Breast epithelium (tissue), 4 donors: ENCODE data around the gene DUSP9. TPM values are rescaled to one million over a fixed set of nuclear protein-coding genes. Genes with fewer than 3 reads are reported as not detected.
A peak's percentile ranks its signal among the peaks of the same experiment; 100 is the strongest.

ENCODE experiments used
- DNase-seq, 2 donors: peaks; one replicate each; pipeline ENCODE4 v3.0.0-alpha.2; 2019; ENCODE audit warnings: low spot score in 2 of 2
- H3K27ac ChIP-seq, 2 donors: fragments of 200-600 bp; sonication (generic) in 1 of 2; one replicate each; pipeline ENCODE4 v1.5.1; 2016 to 2019; ENCODE audit warnings: mild to moderate bottlenecking in 1 of 2
- H3K27me3 ChIP-seq, 2 donors: fragments of 200-600 bp; sonication (generic) in 1 of 2; one replicate each; pipeline versions ENCODE4 v1.5.1 to v1.6.0; 2017 to 2019; ENCODE audit warnings: control low read depth in 1 of 2, mild to moderate bottlenecking in 1 of 2
- H3K36me3 ChIP-seq: fragments of 200-600 bp; one replicate; pipeline ENCODE4 v1.5.1; 2019
- H3K4me1 ChIP-seq, 2 donors: fragments of 200-600 bp; sonication (generic); one replicate each; pipeline ENCODE4 v1.5.1; 2016 to 2019; ENCODE audit warnings: control low read depth in 1 of 2
- H3K4me3 ChIP-seq, 3 donors: fragments of 200-600 bp; sonication (generic); 1 replicate in 2 of 3; 2 replicates in 1 of 3; pipeline ENCODE4 v1.5.1; 2016 to 2019; ENCODE audit warnings: mild to moderate bottlenecking in 3 of 3, moderate library complexity in 2 of 3
- H3K9me3 ChIP-seq, 2 donors: fragments of 200-600 bp; sonication (generic) in 1 of 2; one replicate each; pipeline ENCODE4 v1.5.1; 2016 to 2019; ENCODE audit warnings: control low read depth in 1 of 2
- POLR2A ChIP-seq: fragments of 450-650 bp; IDR thresholded peaks from one replicate; pipeline ENCODE4 v1.6.1; 2016; ENCODE audit warnings: antibody characterized with exemption, mild to moderate bottlenecking, moderate library complexity
- POLR2AphosphoS5 ChIP-seq, 3 donors: sonication (generic); formaldehyde crosslinking; IDR thresholded peaks; one replicate each; pipeline ENCODE4 v1.6.1; 2017; ENCODE audit warnings: antibody characterized with exemption in 3 of 3
- intact Hi-C: fragments of 100-400 bp; cut with DNase I; formaldehyde crosslinking; loops from one replicate; pipeline ENCODE4 v1.15.1; 2023; ENCODE audit warnings: low total_unique reads
- total RNA-seq, 3 donors: library from RNA; depleted of rRNA; stranded (reverse); fragments of >200 nt; gene quantifications; one replicate each; pipeline ENCODE4 v1.1.0, GENCODE V29; 2016
- TF ChIP-seq, protein P1 (sequence below), 3 donors: fragments of 450-650 bp; IDR thresholded peaks; one replicate each; pipeline ENCODE4 v1.5.1; 2016 to 2017; ENCODE audit warnings: antibody characterized with exemption in 3 of 3, mild to moderate bottlenecking in 3 of 3, moderate library complexity in 3 of 3

DUSP9 gene
- total RNA-seq, 3 donors from 2014 or later, result 0.33 to 0.73 TPM; not detected in 1

DNA sequence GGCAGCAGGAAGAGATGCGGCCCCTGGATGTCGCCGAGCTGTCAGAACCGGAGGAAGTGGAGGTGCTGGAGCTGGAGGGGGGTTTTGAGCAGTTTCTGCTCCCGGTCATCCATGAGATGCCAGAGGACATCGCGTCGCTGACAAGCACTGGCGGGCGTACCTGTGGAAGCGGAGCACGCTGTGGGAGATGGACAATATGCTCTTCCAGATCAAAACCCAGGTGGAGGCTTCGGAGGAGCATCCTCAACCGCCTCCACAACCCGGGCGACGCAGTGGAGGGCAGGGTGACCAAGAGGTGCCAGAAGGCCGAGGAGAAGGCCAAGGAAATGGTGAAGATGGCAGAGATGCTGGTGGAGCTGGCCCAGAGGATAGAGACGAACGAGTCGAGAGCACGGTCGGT, 40.5 kb upstream of the DUSP9 start:
- no peak overlapping the region for H3K4me3 ChIP-seq
- no peaks in the 10 kb centered on the region for H3K9me3 ChIP-seq
- TF ChIP-seq, protein P1, sequence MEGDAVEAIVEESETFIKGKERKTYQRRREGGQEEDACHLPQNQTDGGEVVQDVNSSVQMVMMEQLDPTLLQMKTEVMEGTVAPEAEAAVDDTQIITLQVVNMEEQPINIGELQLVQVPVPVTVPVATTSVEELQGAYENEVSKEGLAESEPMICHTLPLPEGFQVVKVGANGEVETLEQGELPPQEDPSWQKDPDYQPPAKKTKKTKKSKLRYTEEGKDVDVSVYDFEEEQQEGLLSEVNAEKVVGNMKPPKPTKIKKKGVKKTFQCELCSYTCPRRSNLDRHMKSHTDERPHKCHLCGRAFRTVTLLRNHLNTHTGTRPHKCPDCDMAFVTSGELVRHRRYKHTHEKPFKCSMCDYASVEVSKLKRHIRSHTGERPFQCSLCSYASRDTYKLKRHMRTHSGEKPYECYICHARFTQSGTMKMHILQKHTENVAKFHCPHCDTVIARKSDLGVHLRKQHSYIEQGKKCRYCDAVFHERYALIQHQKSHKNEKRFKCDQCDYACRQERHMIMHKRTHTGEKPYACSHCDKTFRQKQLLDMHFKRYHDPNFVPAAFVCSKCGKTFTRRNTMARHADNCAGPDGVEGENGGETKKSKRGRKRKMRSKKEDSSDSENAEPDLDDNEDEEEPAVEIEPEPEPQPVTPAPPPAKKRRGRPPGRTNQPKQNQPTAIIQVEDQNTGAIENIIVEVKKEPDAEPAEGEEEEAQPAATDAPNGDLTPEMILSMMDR (IDR thresholded peaks at IDR 0.05), result no peak
- TF ChIP-seq POLR2A, result no peak
- TF ChIP-seq POLR2AphosphoS5 (IDR thresholded peaks at IDR 0.05), result no peak
- intact Hi-C loops, result no loop called here
- H3K4me1 ChIP-seq, result no peaks in the 10 kb centered on the region
- peaks cover 0 to 57% of the 10 kb centered on the region in 2 donors for H3K27me3 ChIP-seq
- DNase-seq, result no peak
- no peaks in the 10 kb centered on the region for H3K36me3 ChIP-seq
- H3K27ac ChIP-seq, result no peak overlapping the region

DNA sequence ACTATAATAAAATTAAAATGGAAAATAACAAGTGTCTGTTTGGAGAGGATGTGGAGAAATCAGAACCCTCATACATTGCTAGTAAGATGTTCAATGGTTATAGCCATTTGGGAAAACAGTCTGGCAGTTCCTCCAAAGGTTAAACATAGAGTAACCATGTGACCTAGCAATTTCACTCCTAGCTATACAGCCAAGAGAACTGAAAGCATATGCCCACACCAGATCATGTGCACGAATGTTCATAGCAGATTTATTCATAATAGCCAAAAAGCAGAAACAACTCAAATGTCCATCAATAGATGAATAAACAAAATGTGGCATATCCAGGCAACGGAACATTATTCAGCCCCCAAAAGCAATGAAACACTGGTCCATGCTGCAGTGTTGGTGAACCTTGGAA, 38.6 kb upstream of the DUSP9 start:
- no peak overlapping the region for H3K27ac ChIP-seq
- intact Hi-C loops, result no loop called here
- peaks cover 0 to 61% of the 10 kb centered on the region in 2 donors for H3K27me3 ChIP-seq
- H3K9me3 ChIP-seq, result no peaks in the 10 kb centered on the region
- no peak overlapping the region for H3K4me3 ChIP-seq
- H3K36me3 ChIP-seq, result no peaks in the 10 kb centered on the region
- no peaks in the 10 kb centered on the region for H3K4me1 ChIP-seq
- no peak for TF ChIP-seq POLR2AphosphoS5 (IDR thresholded peaks at IDR 0.05)
- DNase-seq, result no peak

DNA sequence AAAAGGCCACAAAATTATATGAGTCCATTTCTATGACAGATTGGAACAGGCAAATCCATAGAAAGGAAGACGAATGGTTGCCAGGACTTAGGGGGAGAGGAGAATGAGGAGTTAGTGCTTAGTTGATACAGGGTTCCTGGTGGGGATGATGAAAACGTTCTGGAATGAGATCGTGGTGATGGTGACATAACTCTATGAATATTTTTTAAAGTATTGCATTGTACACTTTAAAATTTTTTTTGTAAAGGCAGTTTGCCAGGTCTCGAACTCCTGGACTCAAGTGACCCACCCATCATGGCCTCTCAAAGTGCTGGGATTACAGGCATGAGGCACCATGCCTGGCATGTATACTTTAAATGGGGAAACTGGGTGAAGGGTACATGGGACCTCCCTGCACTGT, 38.2 kb upstream of the DUSP9 start:
- no peaks in the 10 kb centered on the region for H3K4me1 ChIP-seq
- intact Hi-C loops, result no loop called here
- H3K27ac ChIP-seq, result no peak overlapping the region
- peaks cover 0 to 65% of the 10 kb centered on the region in 2 donors for H3K27me3 ChIP-seq
- H3K36me3 ChIP-seq, result no peaks in the 10 kb centered on the region
- no peak for DNase-seq
- H3K9me3 ChIP-seq, result peaks cover 0 to 2% of the 10 kb centered on the region in 2 donors
- H3K4me3 ChIP-seq, result no peak overlapping the region
- TF ChIP-seq POLR2A (no peak), POLR2AphosphoS5 (IDR thresholded peaks at IDR 0.05) (no peak)
- TF ChIP-seq, protein P1 (IDR thresholded peaks at IDR 0.05), result no peak

DNA sequence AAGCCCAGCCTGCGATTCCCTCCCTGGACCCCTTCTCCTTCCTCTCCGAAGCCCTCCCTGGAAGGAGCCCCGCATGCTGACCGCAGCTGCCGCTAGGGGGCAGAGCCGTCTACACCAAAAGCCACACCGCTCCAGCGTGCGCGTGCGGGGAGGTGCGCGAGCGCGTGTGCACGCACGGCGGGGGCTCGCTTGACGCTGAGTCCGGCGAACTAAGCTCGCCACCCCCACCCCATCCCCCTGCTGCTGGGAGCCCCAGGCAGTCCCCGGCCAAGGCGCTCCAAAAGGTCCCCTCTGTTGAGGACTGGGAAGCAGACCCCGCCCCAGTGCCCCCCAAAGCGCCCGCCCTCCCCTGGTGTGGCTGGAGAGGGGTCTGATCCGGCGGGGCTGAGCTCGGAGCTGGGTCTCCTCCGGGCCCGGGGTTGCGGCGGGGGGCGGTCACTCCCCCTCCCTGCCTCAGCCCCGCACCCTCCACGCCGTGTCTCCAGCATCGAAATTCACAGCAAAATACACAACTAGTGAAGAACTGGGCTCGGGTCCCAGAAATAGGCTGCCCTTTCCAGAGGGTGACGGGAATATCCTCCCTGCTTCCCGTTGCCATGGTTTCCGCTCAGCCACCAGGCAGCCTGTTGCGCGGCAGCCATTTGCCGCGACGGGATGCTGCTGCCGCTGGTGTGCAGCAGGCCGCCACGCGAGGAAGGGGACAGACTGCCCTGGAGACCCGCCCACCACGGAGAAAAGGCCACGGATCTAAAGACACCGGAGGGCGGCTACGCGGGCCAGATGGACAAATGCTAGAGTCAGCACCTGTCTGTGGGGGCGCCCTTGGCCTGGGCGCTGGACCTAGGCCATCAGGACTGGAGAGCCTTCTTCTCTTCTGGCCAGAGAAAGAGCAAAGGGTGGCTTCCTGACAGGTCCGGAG, 36.8 kb upstream of the DUSP9 start:
- TF ChIP-seq, protein P1 (IDR thresholded peaks at IDR 0.05), result peak; percentile 49 to 60 (median 57)
- TF ChIP-seq POLR2A (no peak), POLR2AphosphoS5 (IDR thresholded peaks at IDR 0.05) (peak in 1 of 3 donors; percentile 27)
- peak; percentile 39 to 67 for DNase-seq
- peak overlapping the region; percentile 23 to 71 (median 44) for H3K4me3 ChIP-seq
- peak overlapping the region in 1 of 2 donors; percentile 72 for H3K27ac ChIP-seq
- no peaks in the 10 kb centered on the region for H3K4me1 ChIP-seq
- peaks cover 0 to 7% of the 10 kb centered on the region in 2 donors for H3K9me3 ChIP-seq
- no peaks in the 10 kb centered on the region for H3K36me3 ChIP-seq
- peaks cover 0 to 73% of the 10 kb centered on the region in 2 donors for H3K27me3 ChIP-seq
- intact Hi-C loops, result loop anchor here (5.0 kb wide), 1 partner anchor 837 kb away; no protein-coding TSS in a partner anchor

DNA sequence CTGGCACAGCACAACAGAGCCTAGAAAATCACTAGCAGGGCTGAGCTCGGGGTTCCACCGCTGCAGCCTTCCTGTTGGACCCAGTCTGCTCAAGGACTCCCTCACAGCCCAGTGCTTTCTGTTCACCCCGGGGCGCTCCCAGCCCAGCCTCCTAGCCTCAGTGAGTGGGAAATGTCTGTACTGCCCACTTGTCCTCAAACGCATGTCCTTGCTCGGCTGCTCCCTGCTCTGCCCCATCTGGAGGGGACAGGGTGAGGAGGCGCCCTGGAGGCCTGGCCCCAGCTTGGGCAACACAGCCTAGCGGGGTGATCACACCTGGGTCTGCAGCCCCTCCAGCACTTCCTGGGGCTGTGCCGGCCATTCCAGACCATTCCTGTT, 36.2 kb upstream of the DUSP9 start:
- H3K4me3 ChIP-seq, result peak overlapping the region in 2 of 3 donors; percentile 44 to 71
- intact Hi-C loops, result loop anchor here (5.0 kb wide), 1 partner anchor 836 kb away; no protein-coding TSS in a partner anchor
- DNase-seq, result no peak
- peak overlapping the region in 1 of 2 donors; percentile 72 for H3K27ac ChIP-seq
- no peak for TF ChIP-seq POLR2A
- TF ChIP-seq, protein P1 (IDR thresholded peaks at IDR 0.05), result no peak
- no peak for TF ChIP-seq POLR2AphosphoS5 (IDR thresholded peaks at IDR 0.05)
- peaks cover 0 to 7% of the 10 kb centered on the region in 2 donors for H3K9me3 ChIP-seq
- H3K4me1 ChIP-seq, result no peaks in the 10 kb centered on the region
- peaks cover 0 to 79% of the 10 kb centered on the region in 2 donors for H3K27me3 ChIP-seq
- no peaks in the 10 kb centered on the region for H3K36me3 ChIP-seq
